Astrocyte (in vitro differentiated cells and primary cell): Measurements from ENCODE around the gene BACH2. TPM values are rescaled to one million over a fixed set of nuclear protein-coding genes. Genes with fewer than 3 reads are reported as not detected.

Experiments
- DNase-seq: peaks from one replicate; pipeline ENCODE4 v3.0.0-alpha.2; 2010; ENCODE audit warnings: low read depth
- FAIRE-seq: peaks from 2 replicates; lab custom pipeline; 2011; peaks lifted over from hg19 to GRCh38; lab: Jason Lieb, UNC
- H2AFZ ChIP-seq: 2 replicates; pipeline ENCODE4 v1.6.0; 2012; ENCODE audit warnings: low read depth, low read length, inconsistent platforms
- H3K27ac ChIP-seq: 2 replicates; pipeline ENCODE4 v1.5.1; 2011; ENCODE audit warnings: low read depth, low read length, inconsistent platforms
- H3K27me3 ChIP-seq: 2 replicates; pipeline ENCODE4 v1.6.0; 2011; ENCODE audit warnings: low read length, inconsistent platforms; ENCODE audit not compliant: insufficient read depth
- H3K36me3 ChIP-seq: 2 replicates; pipeline ENCODE4 v1.5.1; 2011; ENCODE audit warnings: low read length, inconsistent platforms; ENCODE audit not compliant: insufficient read depth
- H3K4me1 ChIP-seq: 2 replicates; pipeline ENCODE4 v1.5.1; 2011; ENCODE audit warnings: low read length, inconsistent platforms; ENCODE audit not compliant: insufficient read depth
- H3K4me2 ChIP-seq: 2 replicates; pipeline ENCODE4 v1.6.0; 2012; ENCODE audit warnings: low read length, inconsistent platforms
- H3K4me3 ChIP-seq: 2 replicates; pipeline ENCODE4 v1.5.1; 2011; ENCODE audit warnings: low read depth, mild to moderate bottlenecking, low read length, inconsistent platforms; ENCODE audit not compliant: insufficient read depth
- H3K79me2 ChIP-seq: 2 replicates; pipeline ENCODE4 v1.6.0; 2012; ENCODE audit warnings: mild to moderate bottlenecking, low read length, inconsistent platforms; ENCODE audit not compliant: insufficient read depth
- H3K9ac ChIP-seq: 2 replicates; pipeline ENCODE4 v1.6.0; 2012; ENCODE audit warnings: mild to moderate bottlenecking, low read length, inconsistent platforms
- H3K9me3 ChIP-seq: 2 replicates; pipeline ENCODE4 v1.5.1; 2012; ENCODE audit warnings: low read depth, mild to moderate bottlenecking, low read length, inconsistent platforms; ENCODE audit not compliant: insufficient read depth
- H4K20me1 ChIP-seq: 2 replicates; pipeline ENCODE4 v1.6.0; 2012; ENCODE audit warnings: low read length, inconsistent platforms; ENCODE audit not compliant: insufficient read depth
- H3K27ac Mint-ChIP-seq: one replicate; pipeline ENCODE4 v1.8.0; 2021; ENCODE audit warnings: mild to moderate bottlenecking, mixed read lengths; ENCODE audit not compliant: unreplicated experiment
- H3K27me3 Mint-ChIP-seq: one replicate; pipeline ENCODE4 v1.8.0; 2021; ENCODE audit warnings: low read depth, mixed read lengths; ENCODE audit not compliant: unreplicated experiment
- H3K36me3 Mint-ChIP-seq: one replicate; pipeline ENCODE4 v1.8.0; 2021; ENCODE audit warnings: low read depth, mixed read lengths; ENCODE audit not compliant: unreplicated experiment
- H3K4me1 Mint-ChIP-seq: one replicate; pipeline ENCODE4 v1.8.0; 2021; ENCODE audit warnings: low read depth, mixed read lengths; ENCODE audit not compliant: unreplicated experiment
- H3K4me3 Mint-ChIP-seq: one replicate; pipeline ENCODE4 v1.8.0; 2021; ENCODE audit warnings: mild to moderate bottlenecking, moderate library complexity, mixed read lengths; ENCODE audit not compliant: unreplicated experiment
- H3K9me3 Mint-ChIP-seq: one replicate; pipeline ENCODE4 v1.8.0; 2021; ENCODE audit warnings: mild to moderate bottlenecking, mixed read lengths; ENCODE audit not compliant: unreplicated experiment
- CTCF ChIP-seq: IDR thresholded peaks from 2 replicates; pipeline ENCODE4 v1.5.1; 2011; ENCODE audit warnings: low read depth, mild to moderate bottlenecking, inconsistent platforms, low read length, moderate library complexity; ENCODE audit not compliant: insufficient read depth
- EZH2 ChIP-seq: IDR thresholded peaks from 2 replicates; pipeline ENCODE4 v1.6.1; 2012; ENCODE audit warnings: mild to moderate bottlenecking, low read length, inconsistent platforms; ENCODE audit not compliant: insufficient read depth
- total RNA-seq: library from RNA; stranded (reverse); gene quantifications from 2 replicates; pipeline ENCODE4 v1.2.1, GENCODE V29; 2021

The BACH2 gene
- total RNA-seq, 1 donor from 2014 or later, result 17.5 TPM

- Histone ChIP-seq H3K4me3 (no peak overlapping the region), H3K27me3 (no peaks in the 10 kb centered on the region), H3K27ac (no peak overlapping the region), H3K79me2 (no peaks in the 10 kb centered on the region), H3K36me3 (no peaks in the 10 kb centered on the region), H3K9ac (no peak overlapping the region), H4K20me1 (no peaks in the 10 kb centered on the region), H3K4me2 (no peak overlapping the region), H3K9me3 (no peaks in the 10 kb centered on the region), H2AFZ (no peak overlapping the region), H3K4me1 (peaks cover 7% of the 10 kb centered on the region)
- DNase-seq, result no peak
- peaks cover 19% of the 10 kb centered on the region for H3K4me1 Mint-ChIP-seq
- no peaks in the 10 kb centered on the region for H3K36me3 Mint-ChIP-seq
- H3K4me3 Mint-ChIP-seq, result no peak overlapping the region
- no peak for FAIRE-seq
- no peak for TF ChIP-seq EZH2
- no peak for TF ChIP-seq CTCF
- peaks cover 7% of the 10 kb centered on the region for H3K9me3 Mint-ChIP-seq
- H3K27me3 Mint-ChIP-seq, result no peaks in the 10 kb centered on the region
- H3K27ac Mint-ChIP-seq, result no peak overlapping the region
These were observed 268.4 kb downstream of the BACH2 start for GRCh38 chr6:90028066-90028778.

GRCh38 chr6:90026216-90026615 is 270.4 kb downstream of the BACH2 start:
- H3K27me3 Mint-ChIP-seq, result no peaks in the 10 kb centered on the region
- no peak overlapping the region for H3K27ac ChIP-seq

More at GRCh38 chr6:90026216-90026615, 270.4 kb downstream of the BACH2 start:
- Histone ChIP-seq H2AFZ (no peak overlapping the region), H3K36me3 (no peaks in the 10 kb centered on the region), H3K9me3 (no peaks in the 10 kb centered on the region), H3K4me2 (peak overlapping the region; percentile 54), H4K20me1 (no peaks in the 10 kb centered on the region), H3K79me2 (no peaks in the 10 kb centered on the region), H3K4me1 (peaks cover 7% of the 10 kb centered on the region), H3K9ac (no peak overlapping the region), H3K27me3 (no peaks in the 10 kb centered on the region), H3K4me3 (no peak overlapping the region)
- FAIRE-seq (no peak), DNase-seq (no peak)
- TF ChIP-seq EZH2 (no peak), CTCF (no peak)
- Mint-ChIP-seq H3K36me3 (no peaks in the 10 kb centered on the region), H3K27ac (no peak overlapping the region), H3K4me1 (peaks cover 19% of the 10 kb centered on the region), H3K4me3 (no peak overlapping the region), H3K9me3 (peaks cover 4% of the 10 kb centered on the region)
